HG03108 (cell line): ENCODE results near the gene COMP.

Experiments
- ATAC-seq: cut with Tn5 transposase; IDR thresholded peaks from one replicate; pipeline ENCODE4 v1.9.1; 2021; ENCODE audit warnings: moderate library complexity; ENCODE audit not compliant: unreplicated experiment

The COMP gene

DNA sequence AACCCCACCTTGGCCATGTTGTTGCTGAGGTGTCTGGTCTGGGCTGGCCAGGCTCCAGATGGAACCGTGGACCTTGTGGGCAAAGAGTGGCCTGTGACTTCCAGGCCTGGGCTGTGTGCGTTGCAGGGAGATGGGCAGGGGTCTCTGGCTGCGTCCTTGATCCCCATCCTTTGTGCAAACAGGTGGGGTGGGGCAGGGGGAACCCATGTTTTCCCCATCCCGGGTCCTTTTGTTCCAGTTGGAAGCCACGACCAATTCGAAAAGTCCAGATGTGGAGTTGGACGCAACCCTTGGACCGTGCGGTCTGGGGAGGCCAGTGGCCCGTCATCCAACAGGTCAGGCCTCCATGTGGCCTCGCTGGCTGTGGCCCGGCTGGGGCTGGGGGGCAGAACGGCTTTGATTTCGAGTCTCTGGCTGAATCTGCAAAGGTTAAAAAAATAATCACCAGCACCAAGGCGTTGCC, 13.1 kb upstream of the COMP start:
- no peak for ATAC-seq

DNA sequence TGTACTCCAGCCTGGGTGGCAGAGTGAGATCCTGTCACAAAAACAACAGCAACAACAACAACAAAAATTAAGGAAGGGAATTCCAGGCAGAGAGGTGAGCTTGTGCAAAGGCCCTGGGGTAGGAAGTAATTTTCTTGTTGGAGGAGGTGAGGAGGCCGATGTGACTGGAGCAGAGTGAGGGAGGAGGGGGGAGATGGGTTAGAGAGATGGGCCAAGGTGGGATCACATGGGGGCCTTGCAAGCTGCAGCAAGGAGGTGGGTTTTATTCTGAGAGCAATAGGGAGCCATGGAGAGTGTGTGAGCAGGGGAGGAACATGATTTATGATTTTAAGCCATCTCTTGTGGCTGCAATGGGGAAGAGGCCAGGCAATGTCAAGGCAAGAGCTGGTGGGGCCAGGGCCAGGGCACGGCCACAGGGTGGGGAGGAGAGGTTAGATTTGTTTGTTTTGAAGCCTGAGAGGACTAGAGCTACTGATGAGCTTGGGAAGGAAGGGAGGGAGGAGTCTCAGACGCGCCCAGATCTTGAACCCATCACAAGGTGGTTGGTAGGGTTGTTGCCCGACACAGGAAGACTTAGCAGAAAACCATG, 12.5 kb upstream of the COMP start:
- no peak for ATAC-seq

DNA sequence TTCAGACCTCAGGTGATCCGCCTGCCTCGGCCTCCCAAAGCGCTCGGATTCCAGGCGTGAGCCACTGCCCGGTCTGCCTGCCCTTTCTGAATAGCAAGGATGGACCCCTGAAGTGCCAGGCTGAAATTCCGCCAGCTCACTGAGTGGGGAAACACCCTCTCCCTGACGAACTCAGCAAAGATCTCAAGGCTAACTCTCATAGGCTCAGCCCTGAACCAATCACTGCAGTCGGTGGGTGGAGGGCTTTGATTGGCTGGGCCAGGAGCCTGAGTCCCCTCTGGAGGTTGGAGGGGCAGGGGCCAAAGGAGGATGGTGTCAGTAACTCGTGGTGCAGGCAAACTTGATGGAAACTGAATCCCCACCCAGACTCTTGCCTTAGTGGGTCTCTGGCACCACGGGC, 11.2 kb upstream of the COMP start:
- no peak for ATAC-seq

DNA sequence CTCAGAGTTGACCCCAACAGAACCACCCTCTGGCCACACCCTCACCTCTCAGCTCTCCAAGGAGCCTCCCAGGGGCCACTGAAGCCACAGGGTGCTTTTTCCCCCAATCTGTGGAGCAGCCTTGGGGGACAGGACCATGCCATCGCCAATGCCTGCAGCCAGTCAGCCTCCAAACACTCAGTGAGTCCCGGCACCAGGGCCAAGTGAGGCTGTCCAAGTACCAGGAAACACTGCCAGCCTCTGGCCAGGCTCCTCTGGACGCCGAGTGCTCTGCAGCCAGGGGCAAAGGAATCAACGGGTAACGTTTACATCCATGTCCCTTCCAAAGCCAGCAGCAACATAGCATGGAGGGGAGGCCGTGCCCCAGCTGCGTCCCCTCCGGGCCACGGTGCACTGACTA, 9.5 kb upstream of the COMP start:
- ATAC-seq: no peak

DNA sequence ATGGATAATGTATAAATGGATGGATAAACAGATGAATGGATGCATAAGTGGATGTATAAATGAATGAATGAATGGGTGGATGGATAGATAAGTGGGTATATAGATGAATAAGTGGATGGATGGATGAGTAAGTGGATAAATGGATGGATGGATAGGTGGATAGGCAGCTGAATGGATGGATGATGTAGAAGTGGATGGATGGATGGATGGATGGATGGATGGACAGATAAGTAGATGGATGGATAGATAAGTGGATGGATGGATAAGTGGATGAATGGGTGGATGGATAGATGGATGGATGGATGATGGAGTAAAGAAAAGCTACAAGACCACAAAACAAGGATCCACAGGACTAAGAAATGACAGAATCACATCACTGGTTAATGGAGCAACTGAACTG, 9.0 kb upstream of the COMP start:
- ATAC-seq: no peak

DNA sequence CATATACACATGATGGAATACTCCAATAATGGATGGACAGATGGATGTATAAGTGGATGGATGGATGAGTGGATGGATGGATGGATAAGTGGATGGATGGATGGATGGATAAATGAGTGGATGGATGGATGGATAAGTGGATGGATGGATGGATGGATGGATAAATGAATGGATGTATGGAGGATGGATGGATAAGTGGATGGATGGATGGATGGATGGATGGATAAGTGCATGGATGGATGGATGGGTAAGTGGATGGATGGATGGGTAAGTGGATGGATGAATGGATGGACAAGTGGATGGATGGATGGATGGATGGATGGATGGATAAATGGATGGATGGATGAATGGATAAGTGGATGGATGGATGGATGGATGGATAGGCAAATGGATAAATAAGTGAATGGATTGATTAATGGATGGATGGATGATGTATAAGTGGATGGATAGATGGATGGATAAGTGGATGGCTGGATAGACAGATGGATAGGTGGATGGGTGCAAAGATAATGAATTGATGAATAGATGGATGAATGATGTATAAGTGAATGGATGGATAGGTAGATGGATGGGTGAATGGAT, 8.4 kb upstream of the COMP start:
- ATAC-seq: no peak

DNA sequence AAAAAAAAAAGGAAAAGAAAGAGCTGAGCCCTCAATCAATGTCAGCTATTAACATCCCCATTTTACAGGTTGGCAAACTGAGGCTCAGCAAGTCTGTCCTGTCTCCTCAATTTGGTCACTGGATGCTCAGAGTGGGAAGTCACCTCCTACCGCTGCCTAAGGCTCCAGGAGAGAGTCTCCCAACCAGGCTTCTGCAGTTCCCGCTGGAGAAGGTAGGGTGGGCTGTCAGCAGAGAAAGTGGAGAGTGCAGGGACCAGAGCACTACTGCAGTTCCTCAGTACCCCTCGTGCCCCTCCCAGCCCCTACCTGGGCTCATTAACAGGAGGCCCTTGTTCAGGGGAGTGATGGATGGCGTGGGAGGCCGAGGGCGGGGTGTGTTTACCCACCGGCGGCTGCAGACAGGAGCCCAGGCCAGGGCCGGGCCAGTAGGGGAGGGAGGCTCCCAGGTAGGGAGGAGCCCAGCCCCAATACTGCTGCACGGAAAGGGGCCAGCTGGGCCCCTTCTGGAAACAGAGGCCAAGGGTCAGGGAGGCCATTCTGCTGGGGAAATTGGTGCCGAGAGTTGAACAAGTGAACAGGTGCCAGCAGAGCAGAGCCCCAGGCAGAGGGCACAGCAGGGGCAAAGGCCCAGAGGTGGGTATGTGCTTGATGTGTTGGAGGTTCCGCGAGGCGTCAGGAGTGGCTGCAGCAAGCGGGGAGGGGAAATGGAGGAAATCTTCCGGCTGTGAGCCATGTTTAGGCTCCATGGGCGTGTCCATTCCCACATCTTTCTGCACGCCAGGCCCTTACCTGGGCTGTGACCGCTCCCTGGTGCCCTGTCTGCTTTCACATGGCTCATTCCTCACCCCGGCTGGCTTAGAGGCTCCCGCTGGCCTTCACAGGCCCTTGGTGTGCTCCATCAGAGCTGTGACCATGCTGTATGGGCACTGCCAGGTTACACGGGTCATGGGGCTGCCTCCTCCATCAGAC, 7.6 kb upstream of the COMP start:
- no peak for ATAC-seq

DNA sequence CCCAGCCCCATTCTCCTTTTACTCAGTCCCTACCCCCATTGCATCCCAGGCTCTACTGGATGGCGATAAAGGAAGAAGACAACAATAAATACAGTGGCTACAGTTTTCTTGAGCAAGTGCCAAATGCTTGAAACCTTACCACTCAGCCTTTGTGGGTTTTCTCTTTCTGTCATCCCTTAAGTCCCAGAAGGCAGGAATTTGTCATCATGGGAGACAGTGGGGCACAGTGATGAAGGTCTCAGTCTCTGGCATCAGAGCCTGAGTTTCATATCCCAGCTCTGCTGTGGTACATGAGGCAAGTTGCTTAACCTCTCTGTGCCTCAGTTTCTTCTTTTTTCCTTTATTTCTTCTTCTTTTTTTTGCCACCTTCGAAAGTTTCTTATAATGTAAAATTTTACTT, 5.1 kb upstream of the COMP start:
- ATAC-seq: no peak

DNA sequence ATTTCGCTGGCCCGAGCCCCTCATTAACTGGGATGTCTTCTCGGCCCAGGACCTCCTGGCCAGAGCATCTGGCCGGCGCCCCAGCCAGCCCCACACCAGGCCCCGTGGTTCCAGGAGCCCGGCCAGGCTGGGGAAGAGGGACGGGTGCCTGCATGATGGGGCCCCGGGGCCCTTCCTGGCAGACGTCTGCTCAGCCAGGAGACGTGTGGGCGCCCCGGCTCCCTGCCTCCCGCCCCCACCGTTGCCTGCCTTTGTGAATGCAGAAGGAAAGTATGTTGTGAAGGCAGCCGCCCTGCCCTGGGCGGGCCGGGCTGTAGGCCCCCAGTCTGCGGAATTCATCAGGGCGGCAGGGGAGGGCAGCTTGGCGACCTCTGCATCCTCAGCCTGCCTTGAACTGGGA, 4.4 kb upstream of the COMP start:
- ATAC-seq: no peak

DNA sequence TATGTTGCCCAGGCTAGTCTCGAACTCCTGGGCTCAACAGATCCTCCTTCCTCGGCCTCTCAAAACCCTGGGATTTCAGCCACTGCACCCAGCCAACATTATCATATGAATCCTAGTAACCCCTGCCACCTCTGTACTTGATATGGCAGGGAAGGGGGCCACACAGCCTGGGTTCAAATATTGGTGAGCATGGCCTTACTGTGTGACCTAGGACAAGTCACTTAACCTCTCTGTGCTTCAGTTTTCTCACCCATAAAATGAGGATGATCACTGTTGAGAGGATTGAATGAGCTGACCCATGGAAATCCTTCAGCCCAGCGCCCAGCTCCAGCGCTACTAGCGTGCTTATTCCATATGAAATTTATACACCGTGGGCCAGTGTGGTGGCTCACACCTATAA, 3.6 kb upstream of the COMP start:
- no peak for ATAC-seq

DNA sequence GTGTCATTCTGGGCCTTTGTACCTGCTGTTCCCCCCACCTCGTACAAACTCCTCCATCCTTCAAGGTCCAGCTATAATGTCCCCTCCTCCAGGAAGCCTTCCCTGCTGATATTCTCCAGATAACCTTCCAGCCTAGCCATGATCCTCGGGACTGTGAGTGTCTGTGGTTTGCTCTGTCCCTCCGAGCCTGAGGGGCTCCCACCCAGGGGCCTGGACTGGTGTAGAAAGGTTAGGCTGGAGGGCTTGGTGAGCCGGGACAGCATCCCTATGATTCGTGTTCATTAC, 2.9 kb upstream of the COMP start:
- ATAC-seq: no peak

DNA sequence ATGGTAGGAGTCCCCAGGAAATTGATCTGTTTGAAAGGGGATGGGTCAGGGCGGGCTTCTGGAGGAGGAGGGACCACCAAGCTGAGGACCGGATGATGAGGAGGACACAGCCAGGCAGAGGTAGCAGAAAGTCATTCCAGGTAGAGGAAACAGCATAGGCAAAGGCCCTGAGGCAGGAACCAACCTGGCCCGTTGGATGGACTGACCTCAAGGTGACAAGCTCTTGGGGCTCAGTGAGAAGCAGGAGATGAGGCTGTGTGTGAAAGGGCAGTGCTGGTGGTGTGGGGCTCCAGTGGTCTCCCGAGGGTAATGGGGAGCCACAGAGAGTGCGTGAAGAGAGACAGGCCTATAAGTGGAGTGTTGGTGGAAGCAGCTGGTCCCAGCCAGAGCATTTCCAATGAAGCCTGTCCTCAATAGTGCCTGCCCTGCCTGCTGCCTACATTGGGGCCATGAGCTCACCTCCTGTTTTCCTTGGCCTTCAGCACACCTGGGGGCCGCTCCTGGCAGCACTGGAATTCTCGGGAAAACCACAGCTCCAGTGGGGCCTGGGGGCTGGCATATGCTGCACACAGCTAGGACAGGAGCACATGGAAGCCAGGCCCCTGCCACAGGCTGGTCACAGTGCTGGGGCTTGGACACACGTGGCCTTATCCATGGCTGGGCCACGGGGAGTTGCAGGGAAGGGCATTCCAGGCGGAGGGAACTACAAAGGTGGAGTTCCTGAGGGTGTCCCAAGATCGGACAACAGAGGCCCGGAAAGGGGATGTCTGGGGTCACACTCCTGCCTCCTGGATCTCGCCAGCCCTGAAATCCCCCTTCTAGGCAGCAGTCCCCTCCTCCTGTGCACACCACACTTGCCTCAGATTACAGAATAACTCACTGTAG, 2.3 kb upstream of the COMP start:
- ATAC-seq: no peak

DNA sequence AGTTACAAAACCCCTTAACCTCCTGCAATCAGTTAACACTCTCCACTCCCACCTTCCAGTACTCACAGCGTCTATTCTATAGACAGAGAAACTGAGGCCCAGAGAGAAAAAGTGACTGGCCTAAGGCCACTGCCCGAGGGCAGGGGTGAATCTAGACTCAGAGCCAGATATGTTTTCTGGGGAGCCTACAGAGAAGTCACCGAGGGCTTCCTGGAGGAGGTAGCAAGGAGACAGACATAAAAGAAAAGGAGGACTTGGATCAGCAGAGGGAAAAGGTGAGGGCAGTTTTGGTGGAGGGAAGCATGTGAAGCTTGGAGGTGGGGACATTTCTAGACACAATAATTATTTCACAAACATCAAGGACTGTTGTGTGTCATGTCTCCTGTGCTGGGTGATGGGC, 1.6 kb upstream of the COMP start:
- no peak for ATAC-seq

DNA sequence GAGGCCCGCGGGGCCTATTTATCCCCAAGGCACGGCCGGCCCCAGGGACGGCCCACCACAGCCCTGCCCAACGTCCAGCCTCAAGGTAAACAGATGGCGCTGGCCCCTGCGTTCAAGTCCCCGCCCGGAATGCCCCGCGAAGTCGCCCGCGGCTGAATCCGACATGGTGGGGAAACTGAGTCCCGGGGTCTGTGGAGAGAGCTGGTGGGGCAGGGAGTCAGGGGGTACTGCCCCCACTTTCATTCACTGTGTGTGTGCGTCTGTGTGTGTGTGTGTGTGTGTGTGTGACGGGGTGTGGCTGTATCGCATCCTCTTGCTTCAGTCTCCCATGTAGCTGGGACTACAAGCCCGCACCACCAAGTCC, 192 bp upstream of the COMP start:
- ATAC-seq: no peak

DNA sequence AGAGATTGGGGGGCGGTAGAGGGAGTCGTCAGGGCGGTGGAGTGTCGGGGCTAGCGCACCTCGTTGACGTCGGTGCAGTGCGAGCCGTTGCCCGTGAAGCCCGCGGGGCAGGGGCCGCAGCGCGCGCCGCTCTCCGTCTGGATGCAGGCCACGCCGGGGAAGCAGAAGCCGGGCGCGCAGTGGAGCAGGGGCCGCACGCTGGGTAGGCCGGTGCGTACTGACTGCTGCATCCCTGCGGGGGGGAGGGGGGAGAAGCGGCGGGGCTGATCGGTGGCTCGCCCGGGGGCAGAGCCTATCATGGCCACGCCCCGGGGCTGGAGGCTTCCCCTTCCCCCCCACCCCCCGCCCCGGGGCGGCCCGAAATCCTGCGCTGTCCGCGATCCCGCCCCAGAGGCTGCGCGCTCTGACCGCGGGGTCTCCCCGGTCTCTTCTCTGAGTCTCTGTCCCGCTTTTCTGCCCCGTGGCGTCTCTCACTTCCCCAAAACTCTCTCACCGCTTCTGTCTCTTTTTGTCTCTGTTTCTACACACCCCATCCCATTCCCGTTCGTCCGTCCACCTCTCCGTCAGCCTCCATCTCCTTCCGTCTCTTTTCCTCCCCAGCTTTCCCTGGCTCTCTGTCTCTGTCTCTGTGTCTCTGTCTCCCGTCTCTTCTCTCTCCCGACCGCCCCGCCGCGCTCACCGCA, 1.1 kb downstream of the COMP start:
- ATAC-seq: no peak

DNA sequence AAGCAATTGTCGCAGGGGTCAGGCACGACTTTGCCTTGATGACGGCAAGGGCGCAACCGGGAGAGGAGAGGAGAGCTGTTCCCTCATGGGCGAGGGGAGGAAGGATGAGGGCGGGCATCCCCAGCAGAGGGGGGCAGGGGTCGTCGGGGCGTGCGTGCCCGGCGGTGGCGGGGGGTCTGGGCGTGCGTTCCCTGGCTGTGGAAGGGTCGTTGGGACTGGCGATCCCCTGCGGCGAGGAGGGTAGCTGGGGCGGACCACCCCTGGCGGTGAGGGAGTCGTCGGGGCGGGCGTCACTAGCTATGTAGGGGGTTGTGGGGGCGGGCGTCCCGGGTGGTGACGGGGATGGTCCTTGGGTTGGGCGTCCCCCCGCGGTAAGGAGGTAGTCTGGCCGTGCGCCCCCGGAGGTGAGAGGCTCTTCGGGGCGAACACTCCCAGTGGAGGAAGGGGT, 1.7 kb downstream of the COMP start:
- no peak for ATAC-seq

DNA sequence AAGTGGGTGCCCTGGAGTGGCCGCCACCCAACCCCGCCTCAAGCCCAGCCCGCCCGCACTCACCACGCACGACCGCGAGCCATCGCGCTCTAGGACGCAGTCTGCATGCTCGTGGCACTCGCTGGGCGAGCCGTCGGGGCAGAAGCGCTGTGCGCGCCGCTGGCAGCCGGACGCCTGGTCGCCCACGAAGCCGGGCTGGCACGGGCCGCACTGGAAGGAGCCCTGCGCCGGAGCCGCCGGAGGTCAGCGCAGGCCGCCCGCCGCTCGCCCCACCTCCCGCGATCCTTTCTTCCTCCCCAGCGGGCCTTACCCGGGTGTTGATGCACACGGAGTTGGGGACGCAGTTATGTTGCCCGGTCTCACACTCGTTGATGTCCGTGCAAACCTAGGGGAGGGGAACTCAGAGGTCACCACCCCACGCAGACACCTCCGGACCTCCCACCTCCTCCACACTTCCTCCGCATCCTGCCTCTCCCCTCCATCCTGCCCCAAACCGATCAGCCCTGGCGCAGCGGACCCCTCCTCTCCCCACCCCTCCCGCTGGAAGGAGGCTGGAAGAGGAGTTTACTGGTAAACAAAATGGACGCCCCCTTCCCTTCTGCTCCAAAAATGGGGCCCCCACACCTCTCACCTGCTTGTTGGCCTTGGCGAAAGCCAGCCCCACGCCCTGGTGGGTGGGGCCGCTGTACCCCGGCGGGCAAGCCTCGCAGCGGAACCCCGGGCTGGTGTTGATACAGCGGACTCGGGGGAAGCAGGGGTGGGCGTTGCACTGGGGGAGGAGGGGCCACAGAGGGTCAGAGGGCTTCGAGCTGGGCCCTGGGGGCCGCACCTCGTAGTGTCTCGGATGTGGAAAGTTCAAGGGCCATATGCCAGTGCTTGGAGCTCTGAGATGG, 2.3 kb downstream of the COMP start:
- no peak for ATAC-seq

DNA sequence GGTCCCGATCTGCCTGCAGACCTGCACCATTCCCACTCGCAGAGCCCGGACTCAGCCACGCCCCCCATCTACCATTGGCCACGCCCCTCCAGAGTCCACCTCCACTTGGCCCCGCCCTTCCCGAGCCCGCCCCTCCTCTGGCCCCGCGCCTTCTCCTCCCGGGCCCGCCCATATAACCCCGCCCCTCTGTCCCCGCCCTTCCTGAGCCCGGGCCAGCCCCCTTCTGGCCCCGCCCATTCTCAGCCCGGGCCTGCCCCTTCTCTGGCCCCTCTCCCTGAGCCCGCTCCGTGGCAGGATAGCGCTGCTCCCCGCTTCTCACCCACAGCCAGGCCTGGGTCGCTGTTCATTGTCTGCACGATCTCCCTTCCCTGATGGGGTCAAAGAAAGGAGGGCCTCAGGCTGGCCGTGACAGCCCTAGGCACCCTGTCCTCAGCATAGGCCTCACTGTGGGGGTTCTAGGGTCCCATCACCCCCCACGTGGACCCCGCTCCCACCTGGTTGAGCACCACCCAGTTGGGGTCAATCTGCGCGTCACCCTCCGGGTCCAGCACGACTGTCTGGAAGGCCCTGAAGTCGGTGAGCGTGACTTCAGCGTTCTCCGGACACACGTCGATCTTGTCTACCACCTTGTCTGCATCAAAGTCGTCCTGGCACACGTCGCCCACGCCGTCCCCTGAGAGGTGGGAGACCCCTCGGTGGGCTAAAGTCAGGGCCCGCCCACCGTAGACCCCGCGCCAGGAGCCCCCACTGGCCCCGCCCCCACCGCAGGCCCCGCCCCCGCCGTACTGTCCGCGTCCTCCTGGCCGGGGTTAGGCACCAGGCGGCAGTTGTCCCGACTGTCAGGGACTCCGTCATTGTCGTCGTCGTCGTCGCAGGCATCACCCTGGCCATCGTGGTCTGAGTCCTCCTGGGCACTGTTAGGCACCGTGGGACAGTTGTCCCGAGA, 5.7 kb downstream of the COMP start:
- no peak for ATAC-seq

DNA sequence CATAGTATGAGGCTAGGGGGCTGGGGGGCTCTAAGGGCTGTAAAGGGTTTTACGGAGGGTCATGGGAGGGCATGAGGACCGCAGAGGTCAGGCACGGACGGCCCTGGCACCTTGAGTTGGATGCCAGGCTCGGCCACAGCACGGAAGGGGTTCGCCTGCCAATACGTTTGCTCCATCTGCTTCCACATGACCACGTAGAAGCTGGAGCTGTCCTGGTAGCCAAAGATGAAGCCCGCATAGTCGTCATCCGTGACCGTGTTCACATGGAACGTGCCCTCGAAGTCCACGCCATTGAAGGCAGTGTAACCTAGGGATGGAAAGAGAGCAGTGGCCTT, 6.4 kb downstream of the COMP start:
- ATAC-seq: no peak
